ENCODE measurements around the gene ZBTB20.

ZBTB20 gene

GRCh38 chr3:114376516-114377185 lies 770.4 kb downstream of the ZBTB20 start:
- no peak for DNase-seq (ENCODE audit: low read depth, low spot score)

- no peak for DNase-seq (ENCODE audit: low read depth, low spot score)
Measured at GRCh38 chr3:114375608-114376421, 771.3 kb downstream of the ZBTB20 start.

GRCh38 chr3:114374433-114374990 lies 772.6 kb downstream of the ZBTB20 start:
- DNase-seq (ENCODE audit: low read depth, low spot score): no peak

- DNase-seq (ENCODE audit: low read depth, low spot score): no peak
Measured at GRCh38 chr3:114370537-114371174, 776.4 kb downstream of the ZBTB20 start.

GRCh38 chr3:114365909-114366308 lies 781.2 kb downstream of the ZBTB20 start:
- no peak for DNase-seq (ENCODE audit: low read depth, low spot score)

GRCh38 chr3:114364806-114365654 lies 782.1 kb downstream of the ZBTB20 start:
- DNase-seq (ENCODE audit: low read depth, low spot score): no peak

- DNase-seq (ENCODE audit: low read depth, low spot score): no peak
Measured at GRCh38 chr3:114363554-114364202, 783.4 kb downstream of the ZBTB20 start.

GRCh38 chr3:114362815-114363214 lies 784.3 kb downstream of the ZBTB20 start:
- no peak for DNase-seq (ENCODE audit: low read depth, low spot score)

GRCh38 chr3:114361391-114361790 lies 785.7 kb downstream of the ZBTB20 start:
- DNase-seq (ENCODE audit: low read depth, low spot score): no peak

GRCh38 chr3:114356525-114356924 lies 790.6 kb downstream of the ZBTB20 start:
- no peak for DNase-seq (ENCODE audit: low read depth, low spot score)

- no peak for DNase-seq (ENCODE audit: low read depth, low spot score)
Measured at GRCh38 chr3:114356066-114356465, 791.0 kb downstream of the ZBTB20 start.

GRCh38 chr3:114355653-114356052 lies 791.4 kb downstream of the ZBTB20 start:
- no peak for DNase-seq (ENCODE audit: low read depth, low spot score)

GRCh38 chr3:114351822-114352145 lies 795.3 kb downstream of the ZBTB20 start:
- no peak for DNase-seq (ENCODE audit: low read depth, low spot score)

GRCh38 chr3:114351123-114351821 lies 795.8 kb downstream of the ZBTB20 start:
- DNase-seq (ENCODE audit: low read depth, low spot score): no peak

GRCh38 chr3:114350690-114351089 lies 796.4 kb downstream of the ZBTB20 start:
- no peak for DNase-seq (ENCODE audit: low read depth, low spot score)

- DNase-seq (ENCODE audit: low read depth, low spot score): no peak
Measured at GRCh38 chr3:114350271-114350670, 796.8 kb downstream of the ZBTB20 start.

- DNase-seq (ENCODE audit: low read depth, low spot score): no peak
Measured at GRCh38 chr3:114344492-114344891, 802.6 kb downstream of the ZBTB20 start.

GRCh38 chr3:114338651-114339357 lies 808.3 kb downstream of the ZBTB20 start:
- no peak for DNase-seq (ENCODE audit: low read depth, low spot score)

- DNase-seq (ENCODE audit: low read depth, low spot score): no peak
Measured at GRCh38 chr3:114336857-114337256, 810.2 kb downstream of the ZBTB20 start.
